ENCODE data around the gene RGCC.
"Not testable (repeated sequence)": the region's sequence is repeated elsewhere in the genome, so short reads cannot be mapped to it uniquely, and the experiment has no call there.

The RGCC gene

DNA sequence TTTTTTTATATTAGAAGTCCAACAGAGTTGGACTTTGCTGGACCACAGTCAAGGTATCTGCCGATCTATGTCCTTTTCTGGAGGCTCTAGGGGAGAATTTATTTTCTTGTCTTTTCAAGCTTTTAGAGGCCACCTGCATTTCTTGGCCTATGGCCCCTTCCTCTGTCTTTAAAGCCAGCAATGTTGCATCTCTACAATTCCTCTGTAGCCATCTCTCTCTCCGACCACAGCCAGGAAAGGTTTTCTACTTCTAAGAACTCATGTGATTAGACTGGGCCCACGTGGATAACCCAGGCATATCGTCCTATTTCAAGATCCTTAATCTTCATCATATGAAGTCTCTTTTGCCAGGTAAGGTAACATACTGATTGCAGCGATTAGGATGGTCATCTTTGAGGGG lies 43.5 kb upstream of the RGCC start:
- DNase-seq (ENCODE audit: low read depth) = no peak
- no peak overlapping the region for H3K4me3 ChIP-seq (ENCODE audit: low read depth, low read length)
- TF ChIP-seq, protein P1, sequence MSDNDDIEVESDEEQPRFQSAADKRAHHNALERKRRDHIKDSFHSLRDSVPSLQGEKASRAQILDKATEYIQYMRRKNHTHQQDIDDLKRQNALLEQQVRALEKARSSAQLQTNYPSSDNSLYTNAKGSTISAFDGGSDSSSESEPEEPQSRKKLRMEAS (IDR thresholded peaks at IDR 0.05; ENCODE audit: low read depth, low read length) = no peak
- TF ChIP-seq, protein P2, sequence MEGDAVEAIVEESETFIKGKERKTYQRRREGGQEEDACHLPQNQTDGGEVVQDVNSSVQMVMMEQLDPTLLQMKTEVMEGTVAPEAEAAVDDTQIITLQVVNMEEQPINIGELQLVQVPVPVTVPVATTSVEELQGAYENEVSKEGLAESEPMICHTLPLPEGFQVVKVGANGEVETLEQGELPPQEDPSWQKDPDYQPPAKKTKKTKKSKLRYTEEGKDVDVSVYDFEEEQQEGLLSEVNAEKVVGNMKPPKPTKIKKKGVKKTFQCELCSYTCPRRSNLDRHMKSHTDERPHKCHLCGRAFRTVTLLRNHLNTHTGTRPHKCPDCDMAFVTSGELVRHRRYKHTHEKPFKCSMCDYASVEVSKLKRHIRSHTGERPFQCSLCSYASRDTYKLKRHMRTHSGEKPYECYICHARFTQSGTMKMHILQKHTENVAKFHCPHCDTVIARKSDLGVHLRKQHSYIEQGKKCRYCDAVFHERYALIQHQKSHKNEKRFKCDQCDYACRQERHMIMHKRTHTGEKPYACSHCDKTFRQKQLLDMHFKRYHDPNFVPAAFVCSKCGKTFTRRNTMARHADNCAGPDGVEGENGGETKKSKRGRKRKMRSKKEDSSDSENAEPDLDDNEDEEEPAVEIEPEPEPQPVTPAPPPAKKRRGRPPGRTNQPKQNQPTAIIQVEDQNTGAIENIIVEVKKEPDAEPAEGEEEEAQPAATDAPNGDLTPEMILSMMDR (IDR thresholded peaks at IDR 0.05; ENCODE audit: low read depth, low read length) = no peak
- no peak for TF ChIP-seq MYC (IDR thresholded peaks at IDR 0.05; ENCODE audit: low read depth, low read length)
- TF ChIP-seq POLR2A (IDR thresholded peaks at IDR 0.05; ENCODE audit: extremely low read depth, insufficient read length) = no peak

DNA sequence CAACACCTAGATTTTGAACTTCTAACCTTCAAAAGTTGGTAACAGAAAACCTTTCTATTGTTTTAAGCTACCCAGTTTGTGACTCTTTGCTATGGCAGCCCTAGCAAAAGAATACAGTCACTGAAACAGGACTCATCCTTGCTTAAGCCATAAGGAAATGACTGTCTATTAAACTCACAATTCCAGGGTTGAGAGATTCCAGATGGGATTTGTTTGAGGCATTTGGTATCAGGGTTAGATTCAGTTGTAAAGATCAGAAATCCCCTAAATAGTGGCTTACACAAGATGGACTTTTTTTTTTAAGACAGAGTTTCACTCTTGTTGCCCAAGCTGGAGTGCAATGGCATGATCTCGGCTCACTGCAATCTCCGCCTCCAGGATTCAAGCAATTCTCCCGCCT lies 41.1 kb upstream of the RGCC start:
- no peak overlapping the region for H3K4me3 ChIP-seq (ENCODE audit: low read depth, low read length)
- TF ChIP-seq, protein P2 (IDR thresholded peaks at IDR 0.05; ENCODE audit: low read depth, low read length) = no peak
- TF ChIP-seq, protein P1 (IDR thresholded peaks at IDR 0.05; ENCODE audit: low read depth, low read length) = no peak
- TF ChIP-seq MYC (IDR thresholded peaks at IDR 0.05; ENCODE audit: low read depth, low read length) (no peak), POLR2A (IDR thresholded peaks at IDR 0.05; ENCODE audit: extremely low read depth, insufficient read length) (no peak)
- DNase-seq (ENCODE audit: low read depth) = no peak

DNA sequence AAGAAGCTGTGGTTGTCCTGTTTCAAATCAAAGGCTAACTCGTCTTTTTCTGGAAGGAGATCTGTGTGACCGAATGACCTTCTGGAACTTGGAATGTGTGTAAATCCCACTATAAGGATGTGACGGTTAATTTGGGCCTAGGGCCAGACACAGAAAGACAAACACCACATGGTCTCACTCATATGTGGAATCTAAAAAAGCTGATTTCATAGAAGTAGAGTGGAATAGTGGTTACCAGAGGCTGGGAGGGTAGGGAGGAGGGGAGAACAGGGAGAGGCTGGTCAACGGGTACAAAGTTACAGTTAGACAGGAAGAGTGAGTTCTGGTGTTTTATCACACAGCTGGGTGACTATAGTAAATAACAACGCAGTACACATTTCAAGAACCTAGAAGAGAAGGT lies 39.3 kb upstream of the RGCC start:
- no peak overlapping the region for H3K4me3 ChIP-seq (ENCODE audit: low read depth, low read length)
- TF ChIP-seq, protein P2 (IDR thresholded peaks at IDR 0.05; ENCODE audit: low read depth, low read length) = no peak
- TF ChIP-seq MYC (IDR thresholded peaks at IDR 0.05; ENCODE audit: low read depth, low read length) (no peak), POLR2A (IDR thresholded peaks at IDR 0.05; ENCODE audit: extremely low read depth, insufficient read length) (no peak)
- TF ChIP-seq, protein P1 (IDR thresholded peaks at IDR 0.05; ENCODE audit: low read depth, low read length) = no peak
- no peak for DNase-seq (ENCODE audit: low read depth)

DNA sequence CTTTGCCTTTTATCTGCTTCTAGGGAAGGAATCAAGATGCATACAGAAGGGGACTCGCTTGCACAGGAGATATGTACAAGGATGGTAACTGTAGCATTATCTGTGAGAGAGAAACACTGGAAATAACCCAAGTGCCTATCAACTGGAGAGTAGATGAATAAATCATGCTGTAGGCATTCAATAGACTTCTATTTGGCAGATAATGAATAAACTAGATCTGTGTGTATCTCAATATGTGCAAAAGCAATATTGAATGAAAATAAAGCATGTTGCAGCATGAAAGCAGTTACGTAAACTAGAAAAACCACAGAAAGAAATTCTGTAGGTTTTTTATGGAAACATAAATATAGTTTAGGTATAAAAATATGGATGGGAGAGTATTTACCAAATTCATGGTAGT lies 38.6 kb upstream of the RGCC start:
- TF ChIP-seq, protein P1 (IDR thresholded peaks at IDR 0.05; ENCODE audit: low read depth, low read length) = no peak
- TF ChIP-seq, protein P2 (IDR thresholded peaks at IDR 0.05; ENCODE audit: low read depth, low read length) = no peak
- no peak for TF ChIP-seq MYC (IDR thresholded peaks at IDR 0.05; ENCODE audit: low read depth, low read length)
- no peak for TF ChIP-seq POLR2A (IDR thresholded peaks at IDR 0.05; ENCODE audit: extremely low read depth, insufficient read length)
- no peak for DNase-seq (ENCODE audit: low read depth)
- H3K4me3 ChIP-seq (ENCODE audit: low read depth, low read length) = no peak overlapping the region

DNA sequence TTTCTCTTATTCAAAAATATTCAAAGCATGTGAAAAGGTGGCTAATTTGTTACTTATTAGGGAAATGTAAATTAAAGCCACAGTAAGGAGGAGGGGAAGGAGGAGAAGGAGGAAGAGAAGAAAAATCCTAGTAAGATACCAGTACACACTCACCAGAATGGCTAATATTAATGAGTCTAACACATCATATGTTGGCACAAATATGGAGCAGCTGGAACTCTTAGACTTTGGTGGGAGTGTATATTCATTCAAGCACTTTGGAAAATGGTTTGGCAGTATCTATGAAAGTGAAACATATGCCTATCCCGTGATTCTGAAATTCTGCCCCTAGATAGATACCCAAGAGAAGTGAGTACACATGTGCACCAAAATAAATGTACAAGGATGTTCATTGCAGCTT lies 38.1 kb upstream of the RGCC start:
- TF ChIP-seq MYC (IDR thresholded peaks at IDR 0.05; ENCODE audit: low read depth, low read length) (no peak), POLR2A (IDR thresholded peaks at IDR 0.05; ENCODE audit: extremely low read depth, insufficient read length) (no peak)
- TF ChIP-seq, protein P2 (IDR thresholded peaks at IDR 0.05; ENCODE audit: low read depth, low read length) = no peak
- TF ChIP-seq, protein P1 (IDR thresholded peaks at IDR 0.05; ENCODE audit: low read depth, low read length) = no peak
- no peak for DNase-seq (ENCODE audit: low read depth)
- H3K4me3 ChIP-seq (ENCODE audit: low read depth, low read length) = no peak overlapping the region

DNA sequence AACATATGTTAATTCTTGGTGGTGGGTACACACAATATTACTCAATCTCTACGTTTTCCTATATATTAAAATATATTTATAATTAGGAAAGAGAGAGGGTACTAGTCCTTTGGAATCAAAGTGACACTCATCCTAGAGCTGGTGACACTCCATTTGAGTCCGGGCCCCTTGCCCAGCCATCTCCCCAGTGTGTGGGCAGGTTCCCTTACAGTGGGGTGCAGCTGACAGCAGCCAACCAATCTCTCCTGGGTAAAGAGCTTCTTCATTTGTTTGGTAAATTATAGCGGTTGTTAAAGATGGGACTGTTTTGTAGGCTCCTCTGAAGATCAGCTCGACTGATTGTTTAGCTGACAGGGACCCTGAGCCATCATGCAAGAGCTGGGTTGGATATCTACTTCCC lies 37.2 kb upstream of the RGCC start:
- no peak for DNase-seq (ENCODE audit: low read depth)
- no peak for TF ChIP-seq POLR2A (IDR thresholded peaks at IDR 0.05; ENCODE audit: extremely low read depth, insufficient read length)
- TF ChIP-seq, protein P2 (IDR thresholded peaks at IDR 0.05; ENCODE audit: low read depth, low read length) = no peak
- TF ChIP-seq, protein P1 (IDR thresholded peaks at IDR 0.05; ENCODE audit: low read depth, low read length) = no peak
- no peak for TF ChIP-seq MYC (IDR thresholded peaks at IDR 0.05; ENCODE audit: low read depth, low read length)

DNA sequence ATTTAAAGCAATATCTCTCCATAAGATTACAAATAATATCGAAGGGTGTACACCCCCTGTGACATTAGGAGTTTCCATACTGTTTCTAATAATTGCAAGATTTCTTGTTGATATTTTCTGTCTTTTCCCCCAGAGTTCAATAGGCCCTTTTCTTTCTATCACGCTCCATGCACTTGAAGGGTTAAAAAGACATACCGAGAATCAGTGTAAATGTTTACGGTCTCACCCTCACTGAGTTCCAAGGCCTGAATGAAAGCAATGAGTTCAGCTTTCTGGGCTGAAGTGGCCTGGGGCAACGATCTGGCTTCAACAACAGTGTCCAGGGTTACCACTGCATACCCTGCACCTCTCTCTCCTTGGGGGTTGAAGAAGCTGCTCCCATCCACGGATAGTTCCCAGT lies 36.0 kb upstream of the RGCC start:
- DNase-seq (ENCODE audit: low read depth); H3K4me3 ChIP-seq (ENCODE audit: low read depth, low read length): not testable (repeated sequence)

More for the DNA sequence above, 37.2 kb upstream of the RGCC start:
- no peak overlapping the region for H3K4me3 ChIP-seq (ENCODE audit: low read depth, low read length)

DNA sequence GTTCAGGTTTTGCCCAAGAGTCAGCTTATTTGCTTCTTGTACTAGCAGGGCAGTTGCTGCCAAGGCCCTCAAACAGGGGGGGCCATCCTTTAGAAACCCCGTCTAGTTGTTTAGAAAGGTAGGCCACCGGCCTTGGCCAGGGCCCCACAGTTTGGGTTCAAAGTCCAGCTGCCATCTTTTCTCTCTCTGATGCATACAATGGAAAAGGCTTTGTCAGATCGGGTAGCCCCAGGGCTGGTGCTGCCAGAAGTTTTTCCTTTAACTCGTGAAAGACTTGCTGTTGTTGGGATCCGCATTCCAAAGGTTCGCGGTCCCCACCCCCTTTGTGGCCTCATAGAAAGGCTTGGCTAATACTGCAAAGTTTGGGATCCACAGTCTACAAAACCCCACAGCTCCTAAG lies 35.4 kb upstream of the RGCC start:
- H3K4me3 ChIP-seq (ENCODE audit: low read depth, low read length) = not testable (repeated sequence)

More for the DNA sequence above, 35.4 kb upstream of the RGCC start:
- DNase-seq (ENCODE audit: low read depth) = not testable (repeated sequence)

Data from NB4 (cell line).